WTC11 (cell line): Measurements from ENCODE around the gene RELCH.

Experiments
- ATF2 ChIP-seq: sonication (generic); formaldehyde crosslinking; IDR thresholded peaks from 2 replicates; pipeline ENCODE4 v1.8.1; 2022; ENCODE audit warnings: low read depth, missing genetic modification reagents, borderline replicate concordance
- CTCF ChIP-seq: fragments of 200-600 bp; IDR thresholded peaks from 2 replicates; pipeline ENCODE4 v1.8.0; 2022; ENCODE audit warnings: antibody characterized with exemption
- GABPB1 ChIP-seq: sonication (generic); formaldehyde crosslinking; IDR thresholded peaks from 2 replicates; pipeline ENCODE4 v1.8.1; 2023; ENCODE audit warnings: mild to moderate bottlenecking, missing genetic modification reagents
- MAX ChIP-seq: sonication (generic); formaldehyde crosslinking; IDR thresholded peaks from 2 replicates; pipeline ENCODE4 v1.8.0; 2022; ENCODE audit warnings: mild to moderate bottlenecking, missing genetic modification reagents
- NR1H2 ChIP-seq: sonication (generic); formaldehyde crosslinking; IDR thresholded peaks from 2 replicates; pipeline ENCODE4 v1.9.0; 2021; ENCODE audit warnings: mild to moderate bottlenecking, moderate library complexity, missing genetic modification reagents
- NR2C2 ChIP-seq: sonication (generic); formaldehyde crosslinking; IDR thresholded peaks from 2 replicates; pipeline ENCODE4 v1.8.0; 2022; ENCODE audit warnings: mild to moderate bottlenecking, missing genetic modification reagents
- SMAD3 ChIP-seq: sonication (generic); formaldehyde crosslinking; IDR thresholded peaks from 2 replicates; pipeline ENCODE4 v1.8.0; 2022; ENCODE audit warnings: missing genetic modification reagents, mild to moderate bottlenecking, borderline replicate concordance
- USF2 ChIP-seq: sonication (generic); formaldehyde crosslinking; IDR thresholded peaks from 2 replicates; pipeline ENCODE4 v1.8.1; 2023; ENCODE audit warnings: mild to moderate bottlenecking, missing genetic modification reagents, moderate library complexity
- ZBTB21 ChIP-seq: sonication (generic); formaldehyde crosslinking; IDR thresholded peaks from 2 replicates; pipeline ENCODE4 v1.8.1; 2023; ENCODE audit warnings: mild to moderate bottlenecking, missing genetic modification reagents, borderline replicate concordance

GRCh38 chr18:62347089-62347506 is 160.0 kb downstream of the RELCH start:
- TF ChIP-seq CTCF (no peak), NR2C2 (CRISPR knock-in tag) (no peak), SMAD3 (no peak), USF2 (CRISPR knock-in tag) (no peak), ATF2 (CRISPR knock-in tag) (no peak), NR1H2 (CRISPR knock-in tag) (no peak), GABPB1 (no peak), ZBTB21 (no peak), MAX (CRISPR knock-in tag) (0 out of 2 replicates have a peak, but pooled peaks have one; percentile 1)
